ENCODE data around the gene CCR8.
"Not testable (repeated sequence)": the region's sequence is repeated elsewhere in the genome, so short reads cannot be mapped to it uniquely, and the experiment has no call there.

CCR8 gene

GRCh38 chr3:39302178-39302577 lies 27.3 kb upstream of the CCR8 start:
- DNase-seq = no peak
- intact Hi-C loops (cut with DNase I) = no loop called here

GRCh38 chr3:39313289-39313688 lies 16.2 kb upstream of the CCR8 start:
- intact Hi-C loops (cut with DNase I) = no loop called here

GRCh38 chr3:39315420-39315819 lies 14.1 kb upstream of the CCR8 start:
- DNase-seq = no peak
- intact Hi-C loops (cut with DNase I) = no loop called here

More at GRCh38 chr3:39313289-39313688, 16.2 kb upstream of the CCR8 start:
- DNase-seq = no peak

- intact Hi-C loops (cut with DNase I) = no loop called here
- DNase-seq = no peak
Measured at GRCh38 chr3:39317571-39318169, 11.8 kb upstream of the CCR8 start.

GRCh38 chr3:39318301-39318700 lies 11.2 kb upstream of the CCR8 start:
- intact Hi-C loops (cut with DNase I) = no loop called here
- DNase-seq = no peak

GRCh38 chr3:39319249-39319648 lies 10.3 kb upstream of the CCR8 start:
- intact Hi-C loops (cut with DNase I) = no loop called here

GRCh38 chr3:39321574-39321983 lies 7.9 kb upstream of the CCR8 start:
- intact Hi-C loops (cut with DNase I); DNase-seq: not testable (repeated sequence)

More at GRCh38 chr3:39319249-39319648, 10.3 kb upstream of the CCR8 start:
- DNase-seq = no peak

GRCh38 chr3:39322209-39322715 lies 7.2 kb upstream of the CCR8 start:
- intact Hi-C loops (cut with DNase I); DNase-seq: not testable (repeated sequence)

- DNase-seq = no peak
- intact Hi-C loops (cut with DNase I) = no loop called here
Measured at GRCh38 chr3:39322936-39323335, 6.6 kb upstream of the CCR8 start.

GRCh38 chr3:39323494-39323893 lies 6.0 kb upstream of the CCR8 start:
- intact Hi-C loops (cut with DNase I) = no loop called here
- no peak for DNase-seq

GRCh38 chr3:39325236-39325635 lies 4.3 kb upstream of the CCR8 start:
- intact Hi-C loops (cut with DNase I) = no loop called here
- no peak for DNase-seq

GRCh38 chr3:39327053-39327745 lies 2.3 kb upstream of the CCR8 start:
- no peak for DNase-seq
- intact Hi-C loops (cut with DNase I) = no loop called here

- DNase-seq = no peak
- intact Hi-C loops (cut with DNase I) = no loop called here
Measured at GRCh38 chr3:39327746-39328349, 1.7 kb upstream of the CCR8 start.

- intact Hi-C loops (cut with DNase I) = no loop called here
- DNase-seq = no peak
Measured at GRCh38 chr3:39330824-39331223, 1.3 kb downstream of the CCR8 start.

- no peak for DNase-seq
- intact Hi-C loops (cut with DNase I) = no loop called here
Measured at GRCh38 chr3:39332525-39332924, 3.0 kb downstream of the CCR8 start.

- no peak for DNase-seq
- intact Hi-C loops (cut with DNase I) = no loop called here
Measured at GRCh38 chr3:39333607-39334006, 4.1 kb downstream of the CCR8 start.

- DNase-seq = no peak
Measured at GRCh38 chr3:39334205-39334604, 4.7 kb downstream of the CCR8 start.

GRCh38 chr3:39338201-39338600 lies 8.7 kb downstream of the CCR8 start:
- no peak for DNase-seq
- intact Hi-C loops (cut with DNase I) = no loop called here

More at GRCh38 chr3:39334205-39334604, 4.7 kb downstream of the CCR8 start:
- intact Hi-C loops (cut with DNase I) = no loop called here

- intact Hi-C loops (cut with DNase I) = no loop called here
- DNase-seq = no peak
Measured at GRCh38 chr3:39339086-39339485, 9.6 kb downstream of the CCR8 start.

GRCh38 chr3:39343076-39343717 lies 13.7 kb downstream of the CCR8 start:
- intact Hi-C loops (cut with DNase I) = no loop called here
- DNase-seq = no peak

- intact Hi-C loops (cut with DNase I) = no loop called here
- no peak for DNase-seq
Measured at GRCh38 chr3:39343760-39344159, 14.3 kb downstream of the CCR8 start.
